Left ventricle myocardium inferior (tissue), 1 donor: Measurements from ENCODE around the gene APBA3. TPM values are rescaled to one million over a fixed set of nuclear protein-coding genes. Genes with fewer than 3 reads are reported as not detected.

Experiments used
- DNase-seq: peaks from one replicate; pipeline ENCODE4 v3.0.0-alpha.2; 2020
- H3K27ac ChIP-seq: fragments of 200-600 bp; replicated peaks from 2 replicates; pipeline ENCODE4 v1.8.0; 2021
- H3K27me3 ChIP-seq: fragments of 200-600 bp; 2 replicates; pipeline ENCODE4 v1.8.0; 2021; ENCODE audit warnings: low read depth
- H3K36me3 ChIP-seq: fragments of 200-600 bp; 2 replicates; pipeline ENCODE4 v1.8.0; 2021
- H3K4me1 ChIP-seq: fragments of 200-600 bp; 2 replicates; pipeline ENCODE4 v1.8.0; 2021
- H3K4me3 ChIP-seq: fragments of 200-600 bp; 2 replicates; pipeline ENCODE4 v1.8.0; 2021; ENCODE audit warnings: mild to moderate bottlenecking, moderate library complexity
- H3K9me3 ChIP-seq: fragments of 200-600 bp; replicated peaks from 2 replicates; pipeline ENCODE4 v1.8.0; 2021
- CTCF ChIP-seq: fragments of 200-600 bp; IDR thresholded peaks from 2 replicates; pipeline ENCODE4 v1.8.0; 2021; ENCODE audit warnings: antibody characterized with exemption, mild to moderate bottlenecking, borderline replicate concordance
- intact Hi-C: fragments of 100-400 bp; cut with micrococcal nuclease; formaldehyde crosslinking; loops from one replicate; pipeline ENCODE4 v1.11.0; 2022
- total RNA-seq: library from RNA; stranded (reverse); fragmentation: NEBNext Ultra II Directional; extraction: Animal tissue kit (Norgen Biotek cat#: 25700); gene quantifications from one replicate; pipeline ENCODE4 v1.2.1, GENCODE V29; 2021
- donor health status: DM: no; HTN: yes; CAD: no; lungs with severe emphysema.

The APBA3 gene
- total RNA-seq, 1 donor from 2014 or later: 14.2 TPM

- intact Hi-C loops: no loop called here
- Histone ChIP-seq H3K27me3 (peaks cover 19% of the 10 kb centered on the region), H3K4me1 (no peaks in the 10 kb centered on the region), H3K4me3 (no peak overlapping the region), H3K9me3 (no peaks in the 10 kb centered on the region), H3K36me3 (peaks cover 19% of the 10 kb centered on the region), H3K27ac (no peak overlapping the region)
- no peak for TF ChIP-seq CTCF
- DNase-seq: no peak
Measured at GRCh38 chr19:3746371-3747056, 15.0 kb downstream of the APBA3 start.

GRCh38 chr19:3745363-3746045 is 16.0 kb downstream of the APBA3 start:
- peaks cover 19% of the 10 kb centered on the region for H3K27me3 ChIP-seq
- no peak for DNase-seq
- intact Hi-C loops: no loop called here

GRCh38 chr19:3743486-3743885 is 18.0 kb downstream of the APBA3 start:
- H3K9me3 ChIP-seq: no peaks in the 10 kb centered on the region
- intact Hi-C loops: no loop called here
- no peaks in the 10 kb centered on the region for H3K4me1 ChIP-seq
- DNase-seq: no peak
- no peaks in the 10 kb centered on the region for H3K36me3 ChIP-seq
- H3K27me3 ChIP-seq: peaks cover 24% of the 10 kb centered on the region
- H3K4me3 ChIP-seq: no peak overlapping the region
- TF ChIP-seq CTCF: no peak
- no peak overlapping the region for H3K27ac ChIP-seq

More at GRCh38 chr19:3745363-3746045, 16.0 kb downstream of the APBA3 start:
- Histone ChIP-seq H3K4me1 (no peaks in the 10 kb centered on the region), H3K27ac (no peak overlapping the region), H3K4me3 (no peak overlapping the region), H3K9me3 (no peaks in the 10 kb centered on the region), H3K36me3 (peaks cover 9% of the 10 kb centered on the region)
- TF ChIP-seq CTCF: no peak

- Histone ChIP-seq H3K27ac (no peak overlapping the region), H3K27me3 (peaks cover 20% of the 10 kb centered on the region), H3K9me3 (no peaks in the 10 kb centered on the region), H3K36me3 (no peaks in the 10 kb centered on the region), H3K4me3 (no peak overlapping the region), H3K4me1 (no peaks in the 10 kb centered on the region)
- DNase-seq: no peak
- intact Hi-C loops: no loop called here
- TF ChIP-seq CTCF: no peak
Measured at GRCh38 chr19:3740431-3740830, 21.1 kb downstream of the APBA3 start.

GRCh38 chr19:3738477-3739220 is 22.8 kb downstream of the APBA3 start:
- no peaks in the 10 kb centered on the region for H3K36me3 ChIP-seq
- no peak for TF ChIP-seq CTCF
- no peaks in the 10 kb centered on the region for H3K9me3 ChIP-seq
- intact Hi-C loops: no loop called here
- H3K4me1 ChIP-seq: no peaks in the 10 kb centered on the region
- DNase-seq: no peak
- H3K27ac ChIP-seq: no peak overlapping the region
- H3K27me3 ChIP-seq: peaks cover 37% of the 10 kb centered on the region
- no peak overlapping the region for H3K4me3 ChIP-seq
